Placental epithelial cell (primary cell): ENCODE measurements around the gene DEFB118. TPM values are rescaled to one million over a fixed set of nuclear protein-coding genes. Genes with fewer than 3 reads are reported as not detected.

ENCODE experiments used
- small RNA-seq: library from RNA; depleted of rRNA; stranded (forward); fragments of <200 nt; gene quantifications from one replicate; pipeline ENCODE3, GENCODE V24; 2012
- total RNA-seq: library from RNA; depleted of rRNA; stranded (reverse); fragments of >200 nt; gene quantifications from 2 replicates; pipeline ENCODE4 v1.2.3, GENCODE V29; 2012

Gene DEFB118
- total RNA-seq, result not detected in 2 replicates

DNA sequence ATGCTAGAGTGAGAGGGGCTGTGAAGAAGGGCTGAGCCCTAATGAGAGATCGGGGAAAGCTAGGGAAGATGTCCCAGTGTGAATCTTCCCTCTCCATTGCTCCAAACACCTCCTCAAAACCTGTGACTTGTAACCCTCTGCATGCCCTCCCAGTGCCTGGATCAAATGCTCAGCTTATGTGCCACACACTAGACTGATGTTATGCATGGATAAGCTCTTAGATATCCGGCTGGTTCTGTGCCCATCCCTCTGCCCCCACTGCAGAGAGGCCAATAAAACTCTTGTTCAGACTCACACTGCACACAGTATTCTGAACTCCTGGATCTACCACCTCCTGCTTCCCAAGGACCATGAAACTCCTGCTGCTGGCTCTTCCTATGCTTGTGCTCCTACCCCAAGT is at the start of gene DEFB118:
Gene DEFB118, plus strand, starts transcription at position 301 of the 400 bp plus-strand sequence. Its CDS starts 50 bp downstream, at position 351.

GRCh38 chr20:31390490-31390889 is 22.1 kb downstream of the DEFB118 start, which contains the start of gene DEFB119:
DEFB119 (minus strand) TSS chr20:31390590; CDS start chr20:31390483, 107 bp downstream.

DNA sequence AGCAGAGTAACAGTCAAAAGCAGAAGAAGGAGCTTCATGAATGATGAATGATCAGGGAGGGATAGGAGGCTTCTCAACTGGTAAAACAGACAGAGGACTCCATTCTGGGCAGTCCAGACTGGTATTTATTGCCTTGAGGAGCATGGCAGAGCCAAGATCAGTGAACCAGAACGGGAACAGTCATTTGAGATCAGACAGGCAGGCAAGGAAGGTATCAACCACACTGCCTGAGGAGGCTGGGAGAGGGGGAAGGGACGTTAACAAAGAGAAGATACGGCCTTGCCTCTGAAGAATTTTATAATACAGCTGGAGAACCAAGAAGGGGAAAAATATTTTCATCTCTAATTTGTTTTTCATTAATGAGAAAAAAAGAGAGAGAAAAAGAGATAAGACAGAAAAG is 37.7 kb downstream of the DEFB118 start, which contains the start of gene DEFB121:
Gene DEFB121, minus strand, starts transcription at position 101 of the 400 bp plus-strand sequence. Its CDS starts 63 bp downstream, at position 38.

Small RNA genes lying within 50 kb of the gene (small RNA-seq; reads per million reads assigned to genes)
- gene DEFB117, result not detected
- gene RF00561, result 0.12 reads per million
- gene RNA5SP480, result not detected

Other genes starting within 250 kb of the DEFB118 start
- not detected in 2 replicates for gene DEFB115, start 110.9 kb upstream of the DEFB118 start, total RNA-seq
- not detected in 2 replicates for gene DEFB116, start 60.0 kb upstream of the DEFB118 start, total RNA-seq
- not detected in 2 replicates for gene DEFB119, start 22.0 kb downstream of the DEFB118 start, total RNA-seq
- not detected in 2 replicates for gene DEFB121, start 37.6 kb downstream of the DEFB118 start, total RNA-seq
- gene DEFB123, start 72.0 kb downstream of the DEFB118 start, total RNA-seq, result not detected in 2 replicates
- not detected in 2 replicates for gene DEFB124, start 106.5 kb downstream of the DEFB118 start, total RNA-seq
- not detected in 2 replicates for gene REM1, start 106.7 kb downstream of the DEFB118 start, total RNA-seq
- 74.2 and 94.0 TPM in 2 replicates for gene HM13, start 145.8 kb downstream of the DEFB118 start, total RNA-seq
- 2.3 and 2.4 TPM in 2 replicates for gene ID1, start 236.7 kb downstream of the DEFB118 start, total RNA-seq